NCI-H748 treated with DMSO at 0.1 percent for 48 hours (cell line): ENCODE results near the gene SAMD9L.

Experiments
- DNase-seq: peaks from one replicate; lab custom pipeline; 2025; lab: John Stamatoyannopoulos, UW

Gene SAMD9L

GRCh38 chr7:93148144-93148543, at the start of gene SAMD9L:
Gene SAMD9L, minus strand, starts transcription at chr7:93148385. Its CDS starts 12,414 bp downstream, at chr7:93135971.
- no peak for DNase-seq

GRCh38 chr7:93196336-93196735, 48.2 kb upstream of the SAMD9L start:
- no peak for DNase-seq

GRCh38 chr7:93194386-93194785, 46.2 kb upstream of the SAMD9L start:
- no peak for DNase-seq

GRCh38 chr7:93188870-93189634, 40.9 kb upstream of the SAMD9L start:
- no peak for DNase-seq

GRCh38 chr7:93185303-93186027, 37.3 kb upstream of the SAMD9L start:
- DNase-seq = no peak

GRCh38 chr7:93179173-93179572, 31.0 kb upstream of the SAMD9L start:
- no peak for DNase-seq

- DNase-seq = peak; percentile 77
These were observed 30.0 kb upstream of the SAMD9L start for GRCh38 chr7:93178213-93178612.

GRCh38 chr7:93176992-93177580, 28.9 kb upstream of the SAMD9L start:
- DNase-seq = no peak

GRCh38 chr7:93175219-93175618, 27.0 kb upstream of the SAMD9L start:
- DNase-seq = no peak

- DNase-seq = no peak
These were observed 24.5 kb upstream of the SAMD9L start for GRCh38 chr7:93172683-93173082.

GRCh38 chr7:93171606-93172226, 23.5 kb upstream of the SAMD9L start:
- DNase-seq = no peak

- no peak for DNase-seq
These were observed 17.3 kb upstream of the SAMD9L start for GRCh38 chr7:93165447-93165846.

- no peak for DNase-seq
These were observed 16.6 kb upstream of the SAMD9L start for GRCh38 chr7:93164766-93165165.

GRCh38 chr7:93161181-93161762, 13.1 kb upstream of the SAMD9L start:
- no peak for DNase-seq

GRCh38 chr7:93160410-93160809, 12.2 kb upstream of the SAMD9L start:
- no peak for DNase-seq

- DNase-seq = no peak
These were observed 11.3 kb upstream of the SAMD9L start for GRCh38 chr7:93159490-93159889.

GRCh38 chr7:93156884-93157283, 8.7 kb upstream of the SAMD9L start:
- DNase-seq = no peak

GRCh38 chr7:93150200-93150835, 2.1 kb upstream of the SAMD9L start:
- no peak for DNase-seq

GRCh38 chr7:93148727-93149126, 542 bp upstream of the SAMD9L start:
- no peak for DNase-seq

- DNase-seq = no peak
These were observed 822 bp downstream of the SAMD9L start for GRCh38 chr7:93147363-93147762.

- DNase-seq = no peak
These were observed 1.6 kb downstream of the SAMD9L start for GRCh38 chr7:93146472-93147141.
